Stimulated activated CD8-positive, alpha-beta memory T cell treated with anti-CD3 and anti-CD28 coated beads, Interleukin-4, amount 100 ng/mL, for 1 hour (primary cell): ENCODE data around the gene SPATA2.
"Not testable (repeated sequence)": the region's sequence is repeated elsewhere in the genome, so short reads cannot be mapped to it uniquely, and the experiment has no call there.

Source experiments
- DNase-seq, 2 donors: peaks; one replicate each; pipeline ENCODE4 v3.0.0-alpha.2; 2020; ENCODE audit warnings: low read depth in 2 of 2, low spot score in 1 of 2

Gene SPATA2

DNA sequence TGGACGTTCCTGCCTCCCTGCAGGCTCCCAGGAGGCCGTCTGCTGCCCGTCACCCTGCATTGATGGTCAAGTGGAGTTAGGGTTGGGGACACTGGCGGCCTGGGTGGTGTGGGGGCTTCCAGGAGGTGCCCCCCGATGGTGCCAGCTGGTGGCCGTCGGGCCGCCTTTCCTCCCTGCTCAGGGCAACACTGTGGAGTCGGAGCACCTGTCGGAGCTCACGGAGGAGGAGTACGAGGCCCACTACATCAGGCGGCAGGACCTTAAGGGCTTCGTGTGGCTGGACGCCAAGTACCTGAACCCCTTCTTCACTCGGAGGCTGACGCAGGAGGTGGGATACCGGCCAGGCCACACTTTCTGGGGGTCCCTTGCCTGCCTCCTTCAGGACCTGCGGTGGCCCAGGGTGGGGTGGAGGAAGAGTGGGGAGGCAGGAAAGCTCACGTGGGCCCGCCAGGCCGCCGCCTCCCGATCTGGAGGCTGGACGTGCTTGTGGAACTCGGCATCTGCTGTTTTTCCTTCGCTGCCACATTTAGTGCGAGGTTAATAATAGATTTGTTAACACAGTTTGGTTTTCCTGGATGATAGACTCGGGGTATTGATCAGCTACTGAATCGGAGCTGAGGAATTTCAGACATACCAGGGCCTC, 28.6 kb downstream of the SPATA2 start:
- DNase-seq = no peak

DNA sequence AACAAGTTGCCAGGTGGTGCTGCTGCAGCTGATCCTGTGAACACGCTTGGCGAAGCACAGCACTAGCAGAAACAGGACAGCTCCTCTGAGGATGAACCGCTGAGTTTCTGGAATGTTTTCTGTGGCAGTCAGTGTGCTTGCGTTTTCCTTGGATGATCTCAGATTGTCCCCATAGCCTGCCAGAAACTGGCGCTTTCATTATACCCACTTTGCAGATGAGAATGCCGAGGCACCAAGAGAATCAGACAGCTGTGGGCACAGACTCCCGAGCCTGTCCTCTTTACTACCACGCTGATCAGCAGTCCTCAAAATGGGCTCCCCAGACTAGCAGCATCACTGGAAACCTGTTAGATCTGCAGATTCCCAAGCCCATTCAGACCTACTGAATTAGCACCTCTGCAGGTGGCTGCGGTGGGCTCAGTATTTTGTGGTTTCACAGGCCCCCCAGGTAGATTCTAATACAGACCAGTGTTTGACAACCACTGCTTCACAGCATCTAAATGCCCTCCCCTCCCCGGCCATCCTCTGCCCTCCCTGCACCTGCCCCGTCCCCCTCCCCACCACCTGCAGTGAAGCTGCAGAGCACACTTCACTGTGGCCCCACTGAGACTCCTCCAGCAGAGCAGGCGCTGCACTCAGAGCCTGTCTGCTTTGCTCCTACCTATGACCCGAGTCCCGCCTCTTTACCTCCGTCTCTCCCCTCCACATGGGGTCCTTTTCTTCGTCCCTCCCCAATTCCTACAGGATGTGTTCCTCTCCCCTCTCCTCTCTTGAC, 29.6 kb downstream of the SPATA2 start:
- DNase-seq = no peak

DNA sequence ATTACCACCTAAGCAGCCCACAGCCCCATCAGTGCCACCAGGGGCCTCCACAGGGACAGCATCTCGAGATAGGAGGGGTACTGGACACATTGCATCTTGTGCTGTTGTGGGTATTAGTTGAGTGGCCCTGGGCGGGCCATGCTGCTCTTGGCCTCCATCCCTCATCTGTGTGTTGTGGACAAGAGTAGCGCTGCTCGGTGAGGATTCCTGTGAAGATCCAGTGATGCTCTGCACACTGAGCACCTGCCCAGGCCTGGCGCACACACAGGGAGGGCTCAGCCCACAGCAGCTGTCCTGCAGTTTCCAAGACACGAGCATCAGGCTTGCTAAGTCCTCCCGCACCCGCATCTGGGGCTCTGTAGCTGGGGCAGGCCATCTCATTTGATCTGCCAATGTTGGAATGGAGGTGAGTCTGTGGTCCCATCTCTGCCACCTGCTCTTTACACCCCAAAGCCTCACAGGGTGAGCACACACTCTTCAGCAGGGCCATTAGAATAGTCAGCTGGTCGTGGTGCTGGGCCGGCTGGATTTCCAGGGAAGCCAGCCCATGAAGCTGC, 32.0 kb downstream of the SPATA2 start:
- no peak for DNase-seq

DNA sequence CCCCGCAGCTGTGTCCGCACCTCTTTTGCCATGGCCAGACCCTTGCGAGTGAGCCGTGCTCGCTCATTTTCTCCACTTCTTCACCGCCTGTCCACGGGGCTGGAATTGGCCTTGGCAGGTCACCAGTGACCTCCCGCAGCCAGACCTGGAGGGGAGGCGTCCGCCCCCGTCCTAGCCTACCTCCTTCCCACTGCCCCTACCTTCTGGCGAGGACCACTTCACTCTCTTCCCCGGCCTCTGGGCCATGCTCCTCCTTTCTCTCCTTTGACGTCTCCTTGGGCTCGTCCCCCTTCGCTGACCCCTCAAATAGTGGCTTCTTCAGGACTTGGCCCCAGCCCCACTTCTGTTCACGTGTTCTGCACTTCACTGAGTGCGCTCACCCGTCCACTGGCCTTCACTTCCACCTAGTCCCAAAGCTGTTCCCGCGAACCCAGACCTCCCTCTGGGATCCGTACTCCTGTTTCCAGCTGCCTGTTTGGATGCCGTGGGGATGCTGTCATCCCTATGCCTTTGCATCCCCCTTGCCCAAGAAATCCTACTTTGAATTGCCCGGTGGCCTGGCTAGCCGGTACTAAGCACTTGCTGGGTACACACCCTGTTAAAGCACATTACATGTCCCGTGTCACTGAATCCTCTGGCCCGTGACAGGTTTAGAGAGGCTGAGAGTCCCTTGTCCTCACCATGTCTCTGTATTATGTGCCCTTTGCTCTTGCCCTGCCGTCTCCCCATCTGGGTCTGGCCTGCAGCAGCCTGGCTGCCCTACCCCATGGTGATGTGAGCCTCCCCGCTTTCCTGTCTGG, 33.0 kb downstream of the SPATA2 start:
- DNase-seq = no peak

DNA sequence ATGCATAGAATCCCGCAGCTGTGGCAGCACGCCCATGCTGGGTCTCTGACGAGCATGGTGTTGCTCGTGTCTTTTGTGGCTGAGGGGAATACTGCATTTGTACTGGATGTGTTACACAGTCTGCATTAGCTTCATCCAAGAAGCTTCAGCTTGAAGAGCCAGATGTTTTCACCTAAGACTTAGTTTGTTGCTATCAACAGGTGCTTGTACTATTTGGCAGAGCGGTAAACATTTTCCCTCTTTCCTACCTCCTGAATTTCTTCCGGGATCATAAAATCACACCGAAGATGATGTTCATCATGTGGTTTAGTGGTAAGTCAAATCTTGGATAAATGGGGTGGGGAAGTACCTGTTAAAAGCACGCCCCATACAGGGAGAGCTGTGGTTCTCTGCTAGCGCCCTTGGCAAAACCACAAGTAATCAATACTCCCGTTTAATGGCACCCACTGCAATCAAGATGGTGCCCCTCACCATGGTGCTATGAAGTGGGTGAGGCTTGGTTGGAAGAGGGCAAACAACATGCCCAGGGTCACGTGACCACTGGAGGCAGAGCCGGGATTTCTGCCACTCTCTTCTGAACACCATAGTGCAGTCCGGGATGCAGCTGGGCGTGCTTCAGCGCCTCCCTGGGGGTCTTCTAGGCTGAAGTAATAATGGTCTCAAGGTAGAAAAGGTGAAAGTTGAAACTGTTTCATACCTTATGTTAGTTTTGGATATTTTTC, 34.4 kb downstream of the SPATA2 start:
- DNase-seq = no peak

DNA sequence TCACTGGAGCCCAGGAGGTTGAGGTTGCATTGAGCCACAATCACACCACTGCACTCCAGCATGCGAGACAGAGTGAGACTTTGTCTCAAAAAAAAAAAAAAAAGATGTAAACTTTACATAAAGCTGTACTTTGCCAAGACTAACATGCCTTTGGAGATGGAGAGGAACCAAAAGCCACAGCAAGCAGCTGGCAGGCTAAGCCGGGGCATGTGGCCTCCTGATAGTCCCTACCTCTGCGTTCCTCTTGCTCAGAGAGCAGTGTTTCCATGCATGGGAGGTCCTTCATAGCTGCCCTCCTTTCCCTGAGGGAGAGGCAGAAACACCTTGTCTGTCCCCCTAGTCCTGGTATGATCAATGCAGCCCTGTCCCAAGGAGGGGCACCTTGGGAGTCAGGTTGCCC, 35.2 kb downstream of the SPATA2 start:
- DNase-seq = no peak

DNA sequence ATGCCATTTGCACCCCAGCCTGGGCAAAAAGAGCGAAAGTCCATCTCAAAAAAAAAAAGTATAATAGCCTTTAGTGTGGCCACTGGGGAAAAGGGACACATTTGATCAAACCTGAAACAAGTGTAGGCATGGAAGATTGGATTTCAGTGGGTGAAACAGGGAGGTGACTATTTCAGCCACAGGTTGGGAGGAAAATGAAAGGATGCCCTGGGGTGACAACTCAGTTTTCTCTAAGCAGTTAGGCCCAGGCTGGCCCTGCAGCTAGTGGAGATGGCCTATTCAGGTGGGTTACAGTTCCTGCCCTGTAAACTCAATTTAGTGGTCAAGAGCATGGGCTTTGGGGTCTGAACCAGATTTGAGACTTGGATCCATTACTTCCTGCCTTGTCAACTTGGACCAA, 36.4 kb downstream of the SPATA2 start:
- DNase-seq = no peak

DNA sequence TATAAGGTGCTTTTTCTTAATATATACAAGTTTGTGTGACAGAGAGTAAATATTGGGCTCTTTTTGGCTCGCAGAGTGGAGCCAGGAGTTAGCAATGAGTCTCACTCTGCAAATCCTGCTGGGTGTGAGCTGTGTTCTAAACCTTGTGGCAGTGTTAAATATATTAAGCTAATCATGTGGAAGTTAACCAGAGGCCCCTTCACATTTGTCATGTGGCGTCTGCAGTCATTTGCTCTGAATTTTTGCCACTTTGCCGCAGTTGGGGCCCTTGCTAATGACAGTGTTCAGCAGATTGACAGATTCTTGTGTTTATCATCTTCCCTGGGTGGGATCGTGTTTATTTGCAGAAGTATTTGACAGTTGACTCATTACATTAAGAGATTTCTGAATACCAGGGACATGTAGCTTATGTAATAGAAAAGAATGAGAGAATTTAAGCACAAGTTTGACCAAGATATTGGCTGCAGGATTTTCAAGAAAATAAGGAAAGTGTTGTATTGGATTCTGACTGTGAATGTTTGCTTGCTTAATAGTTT, 37.9 kb downstream of the SPATA2 start:
- DNase-seq = no peak

DNA sequence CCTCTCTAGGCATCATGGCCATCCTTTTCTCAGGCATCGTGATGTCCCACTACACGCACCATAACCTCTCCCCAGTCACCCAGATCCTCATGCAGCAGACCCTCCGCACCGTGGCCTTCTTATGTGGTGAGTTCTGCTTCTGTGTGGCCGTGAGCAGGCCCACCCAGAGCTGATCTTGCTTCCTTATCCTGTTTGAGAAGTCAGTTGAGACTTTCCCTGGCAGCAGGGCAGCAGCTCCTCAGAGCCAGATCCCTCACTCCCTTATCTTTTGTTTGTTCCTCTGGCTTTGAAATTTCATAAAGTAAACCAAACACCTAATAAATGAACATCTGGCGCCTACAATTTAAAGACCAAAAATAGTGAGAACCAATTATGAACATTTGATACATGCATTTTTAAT, 40.6 kb downstream of the SPATA2 start:
- no peak for DNase-seq

DNA sequence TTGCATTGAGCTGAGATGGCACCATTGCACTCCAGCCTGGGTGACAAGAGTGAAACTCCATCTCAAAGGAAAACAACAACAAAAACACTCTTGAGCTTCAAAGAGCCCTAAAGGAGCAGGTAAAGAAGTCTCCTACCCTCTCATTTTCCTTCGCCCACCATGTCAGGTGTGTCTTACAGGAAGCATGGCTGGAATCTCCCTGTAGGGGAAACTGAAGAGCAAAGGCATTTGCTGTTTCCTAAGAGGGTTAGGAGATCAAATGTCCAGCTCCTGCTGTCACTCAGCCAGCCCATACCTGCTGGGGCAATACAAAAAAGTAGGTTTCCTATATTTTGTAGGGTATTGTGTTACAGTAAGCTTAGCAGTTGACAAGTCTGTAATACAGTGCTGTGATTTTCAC, 43.3 kb downstream of the SPATA2 start:
- DNase-seq = no peak

DNA sequence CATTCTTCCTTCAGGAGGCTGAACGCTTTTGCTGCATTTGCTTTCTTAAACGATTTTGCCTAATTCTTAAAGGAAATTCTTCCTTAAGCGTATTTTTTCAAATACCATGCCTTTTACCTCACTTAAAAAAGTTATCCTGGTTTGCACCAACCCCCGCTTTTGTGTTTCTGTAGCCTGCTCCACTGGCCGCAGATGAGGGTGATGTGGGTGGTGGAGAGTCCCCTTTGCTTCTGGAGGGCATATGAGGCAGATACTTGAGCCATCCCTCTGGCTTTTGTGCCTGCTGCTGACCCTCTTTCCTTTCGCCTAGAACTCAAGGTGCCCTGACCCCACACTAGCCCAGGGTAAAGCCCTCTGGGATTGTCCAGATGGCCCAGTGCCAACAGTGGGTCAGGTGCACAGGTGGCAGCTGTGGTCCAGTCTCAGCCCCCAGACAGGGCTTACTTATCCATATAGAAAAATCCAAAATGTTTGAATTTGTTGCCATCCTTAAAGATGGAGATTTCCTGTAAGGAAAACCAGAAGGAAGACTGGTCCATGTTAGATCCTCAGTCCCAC, 43.9 kb downstream of the SPATA2 start:
- no peak for DNase-seq

DNA sequence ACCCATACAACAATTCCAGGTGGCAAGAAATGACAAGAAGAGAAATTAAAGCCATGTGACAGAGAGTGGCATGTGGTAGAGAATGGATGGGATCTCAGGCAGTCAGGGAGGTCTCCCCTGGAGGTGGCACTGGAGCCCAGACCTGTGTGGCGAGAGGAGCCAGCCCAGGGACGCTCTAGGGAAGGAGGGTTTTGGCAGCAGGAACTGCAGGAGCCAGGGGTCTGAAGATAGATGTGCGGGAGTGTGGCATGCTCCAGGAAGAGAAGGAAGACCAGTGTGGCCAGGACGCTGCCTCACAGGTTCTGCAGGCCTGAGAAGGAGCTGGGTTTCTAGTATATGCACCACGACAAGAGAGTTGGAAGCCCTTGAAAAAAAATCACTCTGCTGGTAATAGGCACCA, 45.1 kb downstream of the SPATA2 start:
- DNase-seq = no peak

DNA sequence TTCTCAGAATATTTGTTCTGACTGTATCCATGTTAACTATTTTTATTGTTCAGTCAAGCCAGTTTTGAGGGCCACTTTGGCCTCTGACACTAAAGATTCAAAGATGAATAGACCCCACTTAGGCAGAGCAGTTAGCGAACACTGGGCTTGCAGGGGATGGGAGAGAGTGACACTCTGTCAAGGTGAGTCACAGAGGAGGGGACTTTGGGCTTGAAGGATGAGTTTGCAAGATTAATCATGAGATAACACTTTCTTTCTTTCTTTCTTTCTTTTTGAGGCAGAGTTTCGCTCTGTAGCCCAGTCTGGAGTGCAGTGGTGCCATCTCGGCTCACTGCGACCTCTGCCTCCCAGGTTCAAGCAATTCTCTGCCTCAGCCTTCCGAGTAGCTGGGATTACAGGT, 46.4 kb downstream of the SPATA2 start:
- no peak for DNase-seq

DNA sequence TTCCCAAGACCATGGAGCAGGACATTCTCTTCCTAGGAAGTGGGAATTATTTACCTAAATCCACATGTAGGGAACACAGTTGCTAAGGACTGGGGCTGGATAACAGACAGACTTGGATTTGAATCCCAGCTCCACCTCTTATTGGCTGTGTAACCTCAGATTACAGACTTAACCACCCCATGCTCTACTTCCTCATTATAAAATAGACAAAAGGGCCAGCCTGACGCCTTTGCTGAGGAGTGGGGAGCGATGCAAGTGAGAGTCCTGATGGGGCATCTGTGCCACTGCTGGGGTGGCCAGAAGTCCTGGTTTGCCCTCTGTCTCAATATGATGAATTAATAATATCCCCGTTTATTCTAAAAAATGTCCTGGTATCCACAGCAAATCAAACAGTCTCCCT, 46.8 kb downstream of the SPATA2 start:
- DNase-seq = no peak

DNA sequence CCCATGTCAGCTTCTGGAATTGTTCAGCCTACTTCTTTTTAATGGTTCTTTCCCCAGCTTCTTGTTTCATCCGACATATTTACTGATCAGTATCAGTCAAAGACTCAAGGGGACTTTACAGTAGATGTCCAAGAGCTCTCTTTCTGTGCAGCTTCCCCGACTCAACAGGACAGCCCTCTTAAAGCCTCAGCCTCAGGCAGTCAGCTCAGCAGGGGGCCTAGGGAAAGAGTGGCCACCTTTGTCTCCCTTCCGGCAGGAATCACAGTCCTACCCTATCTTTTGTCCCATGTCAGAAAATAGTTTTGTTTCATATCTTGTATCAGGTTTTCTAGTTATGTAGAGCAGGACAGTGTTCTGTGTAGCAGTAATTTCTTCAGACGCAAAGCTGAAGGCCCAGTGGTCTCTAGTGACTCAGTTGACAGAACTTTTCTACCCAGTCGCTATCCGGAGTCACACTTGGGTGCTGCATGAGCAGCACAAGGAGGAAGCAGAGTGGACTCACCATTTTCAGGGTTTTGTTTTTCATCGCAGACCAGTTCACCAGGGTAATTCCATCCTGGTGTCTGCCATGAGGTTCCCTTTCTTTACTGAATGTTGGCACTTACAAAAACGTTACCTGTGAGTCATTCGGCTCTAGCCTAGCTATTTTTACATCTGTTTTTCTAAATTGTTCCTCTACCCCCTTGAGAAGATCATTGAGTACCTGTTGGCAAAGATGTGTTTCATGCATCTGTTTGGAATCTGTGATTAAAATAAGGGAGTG, 47.7 kb downstream of the SPATA2 start:
- no peak for DNase-seq

DNA sequence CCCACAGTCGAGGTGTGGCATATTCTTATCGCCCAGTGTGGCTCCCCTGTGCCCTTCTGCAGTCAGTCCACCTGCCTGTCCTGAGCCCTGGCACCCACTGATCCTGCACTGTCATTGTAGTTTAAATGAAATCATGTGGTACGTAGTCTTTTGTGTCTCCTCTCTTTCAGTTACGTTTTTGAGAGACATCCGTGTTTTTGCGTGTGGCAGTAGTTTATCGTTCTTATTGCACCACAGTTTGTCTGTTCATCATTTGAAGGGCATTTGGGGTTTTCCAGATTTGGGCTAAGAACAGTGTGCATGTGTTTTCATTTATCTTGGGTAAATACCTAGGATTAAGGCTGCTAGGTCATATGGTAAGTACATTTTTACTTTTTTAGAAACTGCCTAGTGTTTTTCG, 49.3 kb downstream of the SPATA2 start:
- no peak for DNase-seq

DNA sequence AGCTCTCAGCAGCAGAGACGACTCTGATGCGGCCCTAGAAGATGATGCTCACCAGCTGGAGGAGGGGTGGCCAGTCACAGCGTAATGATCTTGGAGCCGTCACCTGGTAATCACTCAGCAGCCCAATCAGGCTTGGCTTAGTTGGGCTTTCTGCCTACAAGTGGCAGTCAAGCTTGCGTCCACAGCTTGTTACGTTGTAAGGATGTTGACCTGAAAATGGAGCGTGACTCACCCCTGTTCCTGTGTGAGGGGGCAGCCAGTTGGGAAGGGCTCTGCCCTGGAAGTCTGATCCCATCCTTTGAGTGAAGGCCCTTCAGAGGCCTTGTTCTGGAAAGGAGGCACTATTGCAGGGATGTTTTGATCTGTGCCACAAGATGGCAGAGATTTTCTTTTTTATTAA, 49.8 kb downstream of the SPATA2 start:
- DNase-seq = no peak

DNA sequence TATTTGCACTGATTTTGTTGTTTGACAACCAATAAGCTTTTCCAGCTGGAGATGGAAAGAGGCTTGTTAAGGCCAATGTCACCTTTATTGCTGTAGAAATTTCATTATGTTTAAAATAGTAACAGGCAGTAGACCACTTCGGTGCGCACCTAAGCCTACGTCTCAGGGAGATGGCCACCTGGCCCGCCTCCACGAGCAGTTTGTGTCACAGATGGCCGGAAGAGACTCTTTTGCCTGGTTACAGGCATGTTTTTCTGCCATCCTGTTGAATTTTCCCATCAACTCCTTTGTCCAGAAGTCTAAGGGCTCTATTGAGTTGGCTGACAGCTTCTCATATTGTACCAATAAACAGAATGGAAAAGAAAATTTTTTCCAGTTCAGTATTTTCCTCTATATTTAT, 51.7 kb downstream of the SPATA2 start:
- no peak for DNase-seq

DNA sequence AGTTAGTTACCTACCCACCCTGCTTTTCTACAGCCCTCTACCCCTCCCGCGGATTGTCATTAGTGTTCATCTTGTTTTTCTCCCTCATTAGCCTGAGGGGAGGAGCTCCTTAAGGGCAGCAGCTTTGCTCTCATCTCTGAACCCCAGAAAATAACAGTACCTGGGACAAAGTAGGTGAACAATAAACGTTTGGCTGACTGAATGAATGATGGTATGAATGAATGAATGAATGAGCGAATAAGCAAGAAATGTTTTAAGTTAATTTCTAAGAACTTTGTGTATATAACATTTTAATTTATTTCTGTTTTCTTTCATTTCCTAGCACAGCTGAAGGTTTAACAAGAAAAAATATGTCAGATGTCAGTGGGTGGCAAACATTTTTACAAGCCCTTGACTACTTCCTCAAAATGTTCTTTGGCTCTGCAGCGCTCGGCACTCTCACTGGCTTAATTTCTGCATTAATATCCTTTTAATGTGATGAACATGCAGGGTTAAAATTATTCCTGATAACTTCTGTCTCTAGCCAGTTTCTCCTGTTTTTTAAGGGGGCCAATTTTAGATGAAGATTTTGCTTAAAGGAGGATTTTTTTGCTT, 52.6 kb downstream of the SPATA2 start:
- DNase-seq = no peak

DNA sequence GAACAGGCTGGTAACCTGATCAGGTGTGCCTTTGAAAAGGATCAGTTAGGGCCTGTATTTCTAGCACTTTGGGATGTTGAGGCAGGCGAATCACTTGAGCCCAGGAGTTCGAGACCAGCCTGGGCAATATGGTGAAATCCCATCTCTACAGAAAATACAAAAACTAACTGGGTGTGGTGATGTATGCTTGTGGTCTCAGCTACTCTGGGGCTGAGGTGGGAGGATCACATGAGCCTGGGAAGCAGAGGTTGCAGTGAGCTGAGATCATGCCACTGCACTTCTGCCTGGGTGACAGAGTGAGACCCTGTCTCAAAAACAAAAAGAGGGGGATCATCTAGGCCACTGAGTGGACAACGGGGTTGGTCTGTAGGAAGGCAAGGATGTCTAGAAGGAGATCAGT, 54.1 kb downstream of the SPATA2 start:
- DNase-seq = not testable (repeated sequence)
